Stimulated activated CD4-positive, alpha-beta T cell treated with anti-CD3 and anti-CD28 coated beads, Interleukin-15, amount 100 ng/mL, for 24 hours (primary cell): ENCODE results near the gene UPB1.
"Not testable (repeated sequence)": the region's sequence is repeated elsewhere in the genome, so short reads cannot be mapped to it uniquely, and the experiment has no call there.

Experiments
- DNase-seq: peaks from one replicate; pipeline ENCODE4 v3.0.0-alpha.2; 2020

Gene UPB1

GRCh38 chr22:24540470-24540869, 45.3 kb downstream of the UPB1 start:
- no peak for DNase-seq

GRCh38 chr22:24541681-24542515, 46.8 kb downstream of the UPB1 start:
- DNase-seq = no peak

GRCh38 chr22:24542641-24543040, 47.5 kb downstream of the UPB1 start:
- no peak for DNase-seq

- DNase-seq = no peak
These were observed 48.1 kb downstream of the UPB1 start for GRCh38 chr22:24543185-24543601.

- DNase-seq = no peak
These were observed 48.6 kb downstream of the UPB1 start for GRCh38 chr22:24543679-24544243.

- DNase-seq = no peak
These were observed 53.7 kb downstream of the UPB1 start for GRCh38 chr22:24548812-24549211.

GRCh38 chr22:24550028-24550901, 55.1 kb downstream of the UPB1 start:
- DNase-seq = no peak

GRCh38 chr22:24550902-24551435, 55.8 kb downstream of the UPB1 start:
- DNase-seq = no peak

- DNase-seq = not testable (repeated sequence)
These were observed 57.6 kb downstream of the UPB1 start for GRCh38 chr22:24552503-24553286.

- no peak for DNase-seq
These were observed 58.6 kb downstream of the UPB1 start for GRCh38 chr22:24553597-24554312.

- peak; percentile 41 for DNase-seq
These were observed 59.4 kb downstream of the UPB1 start, which contains the start of gene GUCD1 for GRCh38 chr22:24554313-24555164. Gene GUCD1, minus strand, starts transcription at chr22:24555138. Its CDS starts 147 bp downstream, at chr22:24554991.

- DNase-seq = peak; percentile 100
These were observed 60.3 kb downstream of the UPB1 start, which contains the start of gene SNRPD3 for GRCh38 chr22:24555165-24556039. Gene SNRPD3, plus strand, starts transcription at chr22:24555999. Its CDS starts 1,676 bp downstream, at chr22:24557675.

GRCh38 chr22:24559471-24559870, 64.3 kb downstream of the UPB1 start:
- DNase-seq = no peak

- no peak for DNase-seq
These were observed 68.1 kb downstream of the UPB1 start for GRCh38 chr22:24563246-24563645.

GRCh38 chr22:24564376-24565058, 69.4 kb downstream of the UPB1 start:
- DNase-seq = no peak

GRCh38 chr22:24565077-24565476, 69.9 kb downstream of the UPB1 start:
- DNase-seq = no peak

- DNase-seq = no peak
These were observed 71.9 kb downstream of the UPB1 start for GRCh38 chr22:24566899-24567511.

- DNase-seq = no peak
These were observed 72.5 kb downstream of the UPB1 start for GRCh38 chr22:24567668-24568067.
